Right forelimb (tissue), 1 donor: Measurements from ENCODE around the gene CNOT3.
"Not testable (repeated sequence)": the region's sequence is repeated elsewhere in the genome, so short reads cannot be mapped to it uniquely, and the experiment has no call there.

ENCODE experiments used
- DNase-seq: peaks from one replicate; pipeline ENCODE4 v3.0.0-alpha.2; 2018

The CNOT3 gene

DNA sequence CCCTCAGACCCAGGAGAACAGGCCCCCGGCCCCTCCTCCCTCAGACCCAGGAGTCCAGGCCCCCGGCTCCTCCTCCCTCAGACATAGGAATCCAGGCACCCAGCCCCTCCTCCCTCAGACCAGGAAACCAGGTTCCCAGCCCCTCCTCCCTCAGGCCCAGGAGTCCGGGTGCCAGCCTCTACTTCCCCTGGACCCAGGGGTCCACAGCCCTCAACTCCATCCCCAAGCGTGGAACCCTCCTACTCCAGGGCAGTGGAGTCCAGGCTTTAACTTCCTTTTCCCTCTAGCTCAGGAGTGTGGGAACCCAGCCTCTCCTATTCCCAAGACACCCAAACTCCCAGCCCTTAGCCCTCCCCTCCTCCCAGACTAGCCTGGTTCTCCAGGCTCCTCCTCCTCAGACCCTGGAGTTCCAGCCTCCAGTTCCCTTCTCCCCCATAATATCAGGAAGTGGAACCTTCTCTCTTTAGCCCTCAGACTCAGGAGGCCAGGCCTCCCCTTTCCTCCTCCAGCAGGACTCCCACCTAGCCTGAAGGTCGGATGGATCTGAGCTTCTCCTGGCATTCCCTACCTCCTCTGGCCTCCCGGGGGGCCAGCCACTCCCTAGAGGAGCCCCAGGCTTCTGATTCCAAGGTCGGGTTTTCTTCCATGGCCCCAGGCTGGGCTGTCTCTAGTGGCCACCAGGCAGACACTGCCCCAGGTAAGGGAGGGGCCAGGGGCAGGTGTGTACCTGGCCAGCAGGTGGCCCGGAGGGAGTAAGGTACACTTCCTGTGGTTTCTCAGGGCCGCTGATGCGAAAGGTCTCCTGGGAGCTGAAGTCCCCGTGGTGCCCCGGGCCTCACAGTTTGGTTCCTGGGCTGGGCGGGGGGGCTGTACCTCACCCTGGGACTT lies 35.2 kb downstream of the CNOT3 start, which contains the start of gene TMC4:
Gene TMC4 (minus strand): TSS at position 690 of the 888 bp plus-strand sequence. CDS start 43 bp downstream, at position 647.
- DNase-seq, result no peak

DNA sequence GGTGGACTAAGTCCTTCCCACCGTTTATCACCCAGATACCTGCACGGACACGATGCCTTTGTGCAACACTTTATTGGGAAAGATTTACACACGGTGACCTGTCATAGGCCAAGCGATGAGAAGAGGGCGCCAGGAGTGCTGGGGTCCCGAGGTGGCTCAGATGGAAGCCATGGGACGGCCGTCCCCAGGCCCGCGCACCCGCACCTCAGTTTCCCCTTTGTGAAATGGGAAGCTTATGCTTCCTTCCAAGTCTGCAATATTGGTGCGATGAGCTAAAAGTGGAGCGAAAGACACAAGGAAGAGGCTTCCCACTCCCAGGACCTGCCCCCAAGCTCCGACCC lies 35.8 kb downstream of the CNOT3 start:
- DNase-seq, result no peak

DNA sequence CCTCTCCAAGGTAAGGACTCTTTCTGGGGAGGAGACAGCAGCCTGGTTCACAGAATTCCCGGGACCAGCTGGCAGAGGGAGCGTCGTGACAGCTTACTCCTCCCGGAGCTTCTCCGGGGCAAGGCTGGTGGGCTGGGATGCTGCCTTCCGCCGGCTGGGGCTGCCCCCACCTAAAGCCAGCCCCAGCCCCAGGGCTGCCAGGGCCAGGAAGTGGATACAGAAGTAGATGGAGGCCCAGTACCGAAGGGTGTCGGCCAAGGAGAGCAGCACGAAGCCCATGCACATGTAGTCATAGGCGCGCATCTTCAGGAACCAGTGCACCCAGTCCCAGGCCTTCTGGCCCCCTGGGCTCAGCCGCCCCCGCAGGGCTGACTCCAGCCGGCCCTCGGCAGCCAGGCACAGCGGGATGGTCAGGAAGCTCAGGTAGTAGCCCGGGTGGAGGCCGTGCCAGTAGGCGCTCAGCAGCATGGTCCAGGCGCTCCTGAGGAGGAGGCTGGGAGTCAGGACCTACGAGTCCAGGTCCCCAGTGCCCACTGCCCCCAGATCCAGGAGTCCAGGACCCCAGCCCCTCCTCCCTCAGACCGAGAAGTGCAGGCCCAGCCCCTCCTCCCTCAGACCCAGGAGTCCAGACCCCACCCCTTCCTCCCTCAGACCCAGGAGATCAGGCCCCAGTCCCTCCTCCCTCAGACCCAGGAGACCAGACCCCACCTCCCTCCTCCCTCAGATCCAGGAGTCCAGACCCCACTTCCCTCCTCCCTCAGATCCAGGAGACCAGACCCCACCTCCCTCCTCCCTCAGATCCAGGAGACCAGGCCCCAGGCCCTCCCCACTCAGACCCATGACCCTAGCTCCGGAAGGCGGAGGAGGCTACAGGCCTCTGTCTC lies 36.6 kb downstream of the CNOT3 start:
- no peak for DNase-seq

DNA sequence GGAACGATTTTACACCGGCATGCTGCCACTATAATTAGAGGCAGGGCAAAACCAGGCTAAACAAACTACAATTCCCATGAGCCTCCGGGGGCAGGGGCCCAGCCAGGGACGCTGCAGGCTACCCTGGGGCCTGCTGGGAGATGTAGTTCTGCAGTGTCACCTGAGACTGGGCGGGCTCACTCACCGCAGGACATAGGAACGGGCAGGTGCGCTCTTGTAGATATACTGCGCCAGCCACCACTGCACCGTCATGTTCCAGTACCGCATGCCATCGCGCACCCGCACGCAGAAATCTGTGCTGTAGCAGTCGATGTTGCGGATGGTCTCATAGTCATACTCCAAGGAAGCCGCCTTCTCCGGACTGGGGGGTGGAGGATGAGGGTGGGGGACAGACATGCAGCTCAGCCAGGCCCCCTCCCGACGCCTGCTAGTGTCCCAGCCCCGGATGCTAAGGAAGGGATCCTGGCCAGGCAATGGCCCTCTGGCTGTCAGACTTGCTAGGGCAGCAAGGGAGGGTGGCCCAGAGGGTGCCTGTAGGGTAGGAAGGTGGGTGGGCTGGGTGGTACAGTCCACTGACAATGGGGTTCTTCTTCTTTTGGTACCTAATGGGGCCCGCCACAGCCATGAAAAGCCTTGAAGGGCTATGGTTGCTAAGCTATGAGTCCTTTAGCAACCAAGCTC lies 41.2 kb downstream of the CNOT3 start:
- DNase-seq, result no peak

DNA sequence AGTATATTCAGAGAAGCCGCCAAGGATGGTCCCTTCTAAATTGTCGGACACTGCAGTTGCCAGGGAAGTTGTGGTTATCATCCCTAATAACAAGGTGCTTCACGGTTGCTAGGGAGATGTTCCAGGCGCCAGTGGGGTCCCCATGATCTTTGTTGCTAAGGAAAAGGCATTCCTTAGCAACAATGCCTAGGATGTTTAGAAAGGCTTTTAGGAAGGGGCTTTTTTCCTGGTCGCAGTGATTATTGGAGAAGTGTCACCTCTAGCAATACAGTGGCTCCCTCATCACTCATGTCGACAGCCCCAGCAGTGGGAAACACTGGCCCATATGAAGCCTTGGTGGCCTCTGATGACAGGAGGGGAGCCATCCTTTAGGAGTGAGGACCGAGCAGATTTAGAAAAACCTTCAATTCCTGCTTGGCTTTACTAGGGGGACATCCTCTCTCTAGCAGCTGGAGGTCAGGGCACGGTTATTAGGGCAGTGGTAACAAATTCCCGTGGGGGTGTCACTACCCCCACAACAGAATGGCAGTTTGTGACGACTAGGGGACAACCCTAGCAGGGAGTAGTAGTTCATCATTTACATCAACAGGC lies 41.8 kb downstream of the CNOT3 start:
- no peak for DNase-seq

DNA sequence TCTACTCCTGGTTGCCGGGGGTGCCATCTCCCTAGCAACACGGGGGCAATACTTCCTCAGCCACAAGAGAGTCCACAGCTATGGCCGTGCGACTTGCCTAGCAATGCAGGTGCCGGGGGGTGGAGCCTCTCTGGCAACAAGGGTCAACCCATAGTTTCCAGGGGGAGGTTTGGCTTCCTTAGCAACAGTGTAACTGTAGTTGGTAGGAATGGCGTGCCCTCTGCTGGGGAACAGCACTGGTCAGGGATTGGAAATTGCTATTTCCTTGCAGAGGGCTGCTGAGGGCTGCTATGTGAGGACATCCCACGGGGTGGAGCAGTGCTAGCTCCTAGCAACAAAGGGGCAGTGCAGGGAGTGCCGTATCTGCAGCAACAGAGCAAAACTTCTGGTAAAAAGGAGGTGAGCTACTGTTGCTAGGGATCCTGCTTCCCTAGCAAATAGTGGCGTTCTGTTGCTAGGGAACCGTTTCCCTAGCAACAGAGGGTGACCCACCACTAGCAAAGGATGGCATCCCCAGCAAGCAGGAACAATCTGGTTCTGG lies 42.4 kb downstream of the CNOT3 start:
- no peak for DNase-seq

DNA sequence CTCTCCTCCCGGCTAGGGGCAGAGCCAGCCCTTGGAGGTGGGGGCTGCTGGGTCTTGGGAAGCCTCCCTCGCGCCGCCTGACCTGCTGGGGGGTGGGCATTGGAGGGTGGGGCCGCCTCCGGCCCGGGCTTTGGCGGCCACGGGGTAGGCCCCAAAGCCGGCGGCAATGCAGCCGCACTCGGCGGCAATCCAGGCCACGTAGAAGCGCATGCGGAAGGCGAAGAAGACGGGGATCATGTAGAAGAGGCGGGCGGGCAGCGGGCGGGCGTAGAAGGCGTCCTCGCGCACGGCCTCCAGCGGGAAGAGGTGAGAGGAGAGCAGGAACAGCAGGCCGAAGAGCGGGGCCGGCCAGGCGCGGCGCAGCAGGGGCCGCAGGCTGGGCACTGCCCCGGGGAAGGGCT lies 43.1 kb downstream of the CNOT3 start:
- DNase-seq, result no peak

DNA sequence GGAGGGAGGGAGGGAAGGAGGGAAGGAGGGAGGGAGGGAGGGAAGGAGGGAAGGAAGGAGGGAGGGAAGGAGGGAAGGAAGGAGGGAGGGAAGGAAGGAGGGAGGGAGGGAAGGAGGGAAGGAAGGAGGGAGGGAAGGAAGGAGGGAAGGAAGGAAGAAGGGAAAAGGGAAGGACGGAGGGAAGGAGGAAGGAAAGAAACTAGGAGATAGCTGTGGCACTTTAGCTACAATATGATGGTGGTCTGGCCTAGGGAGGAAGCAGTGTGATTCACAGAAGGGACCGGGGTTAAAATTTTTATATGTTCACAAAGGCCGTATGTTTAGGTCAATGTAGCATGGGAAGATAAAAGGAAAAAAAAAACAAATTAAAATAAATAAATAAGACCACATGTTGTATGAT lies 44.3 kb downstream of the CNOT3 start:
- DNase-seq, result not testable (repeated sequence)

DNA sequence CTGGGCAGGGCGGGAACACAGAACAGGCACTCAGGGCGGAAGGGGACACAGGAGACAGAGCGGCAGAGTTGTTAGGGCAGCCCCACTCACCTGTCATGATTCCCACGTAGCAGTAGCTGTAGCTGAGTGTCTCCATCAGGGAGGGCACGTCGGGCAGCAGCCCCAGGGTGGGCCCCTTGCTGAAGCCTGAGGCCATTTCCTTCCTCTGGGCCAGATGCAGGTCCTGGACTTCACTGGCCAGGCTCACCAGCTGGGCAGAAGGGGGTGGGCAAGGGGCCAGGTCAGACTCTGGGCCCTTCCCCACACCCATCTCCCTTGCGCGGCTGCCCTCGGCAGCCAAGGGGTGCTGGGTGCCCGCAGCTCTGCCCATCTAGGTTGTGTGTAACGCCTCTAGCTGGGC lies 45.9 kb downstream of the CNOT3 start:
- DNase-seq, result no peak

DNA sequence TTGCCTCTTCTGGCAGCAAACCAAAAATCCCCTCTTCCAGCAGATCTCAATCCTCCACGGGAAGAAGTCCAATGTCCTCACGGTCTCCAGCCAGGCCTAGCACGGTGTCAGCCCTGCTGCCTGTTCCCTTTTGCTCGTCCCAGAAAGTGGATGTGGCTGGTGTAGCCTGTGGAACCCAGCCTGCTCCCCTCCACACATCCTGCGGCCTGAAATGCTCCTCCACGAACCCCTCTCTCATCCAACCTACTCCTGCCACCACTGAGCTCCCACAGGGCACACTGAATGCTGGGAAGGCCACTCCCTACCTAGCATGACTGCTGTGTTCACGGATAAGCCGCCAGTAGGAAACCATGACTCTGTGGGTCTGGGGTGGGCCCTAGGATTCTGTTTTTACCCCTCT lies 48.8 kb downstream of the CNOT3 start:
- no peak for DNase-seq

DNA sequence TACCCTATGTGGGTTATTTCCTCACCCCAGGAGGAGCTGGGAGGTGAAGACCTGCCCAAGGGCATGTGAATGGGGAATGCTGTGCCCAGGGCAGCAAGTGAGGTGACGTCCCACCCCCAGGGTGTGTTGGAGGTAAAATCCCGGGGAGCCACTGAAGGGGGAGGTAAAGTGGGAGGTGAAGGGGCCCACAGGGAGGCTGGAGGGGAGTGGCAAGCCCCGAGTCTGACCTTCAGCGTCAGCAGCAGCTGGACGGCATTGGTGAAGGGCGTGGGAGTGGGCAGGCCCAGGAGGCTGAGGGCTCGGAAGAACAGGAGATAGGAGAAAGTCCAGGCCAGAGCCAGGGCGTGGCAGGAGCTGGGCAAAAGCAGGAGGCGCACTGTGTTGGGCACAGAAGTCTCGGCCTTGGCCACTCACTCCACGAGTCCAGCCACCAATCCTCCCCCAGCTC lies 49.4 kb downstream of the CNOT3 start:
- no peak for DNase-seq

DNA sequence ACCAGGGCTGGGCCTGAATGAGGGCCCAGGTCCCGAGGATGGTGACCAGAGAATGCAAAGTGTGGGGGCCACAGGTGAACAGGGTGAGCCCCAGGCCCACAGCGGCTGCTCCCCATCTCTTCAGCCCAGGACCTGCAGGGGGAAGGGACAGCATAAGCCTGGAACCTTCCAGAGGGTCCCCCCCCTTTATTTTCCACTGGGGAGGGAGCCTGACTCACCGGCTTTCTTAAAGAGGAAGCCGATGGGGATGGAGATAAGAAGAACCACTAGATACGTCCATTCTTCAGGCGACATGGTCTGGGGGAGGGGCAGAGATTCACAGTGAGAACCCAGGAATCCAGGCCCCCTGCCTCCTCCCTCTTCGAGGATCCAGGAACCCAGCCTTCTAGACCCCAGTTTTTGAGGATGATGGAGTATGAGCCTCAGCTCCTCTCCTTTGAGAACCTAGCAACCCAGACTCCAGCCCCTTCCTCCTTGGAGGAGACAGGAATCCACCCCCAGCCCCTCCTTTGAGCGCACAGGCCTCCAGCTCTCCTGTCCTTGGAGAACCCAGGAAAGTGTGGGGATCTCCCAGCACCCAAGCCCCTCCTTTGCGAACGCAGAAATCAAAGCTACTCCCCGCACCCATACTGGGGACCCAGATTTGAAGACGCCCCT lies 50.8 kb downstream of the CNOT3 start:
- no peak for DNase-seq

DNA sequence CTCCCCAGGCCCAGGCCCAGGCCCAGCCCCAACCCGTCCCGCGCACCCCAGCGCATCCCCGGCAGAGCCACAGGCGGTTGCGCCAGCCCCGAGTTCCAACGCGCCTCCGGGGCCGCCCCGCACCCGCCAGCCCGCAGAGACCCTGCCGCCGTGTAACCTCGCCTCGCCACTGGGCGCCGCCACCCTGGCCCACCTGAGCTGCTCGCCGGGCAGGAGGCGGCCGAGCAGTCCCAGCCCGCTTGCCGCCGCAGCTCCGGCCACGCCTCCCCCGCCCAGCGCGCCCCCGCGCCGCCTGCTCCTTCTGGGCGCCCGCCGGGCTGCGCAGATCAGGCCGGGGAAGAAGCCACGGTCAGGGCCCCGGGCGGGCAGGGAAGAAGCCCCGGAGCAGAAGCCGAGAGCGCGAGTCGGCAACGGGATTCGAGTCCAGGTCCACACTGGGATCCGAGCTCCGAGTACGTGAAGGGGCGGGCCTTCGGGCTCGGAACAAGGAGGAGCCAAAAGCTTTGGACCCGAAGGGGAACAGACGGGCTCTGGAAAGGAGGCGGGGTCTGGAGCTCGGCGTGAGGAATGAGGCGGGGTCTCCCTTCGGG lies 51.7 kb downstream of the CNOT3 start, which contains the start of gene MBOAT7:
Gene MBOAT7 (minus strand): TSS at position 436 of the 590 bp plus-strand sequence. CDS start 1,072 bp downstream, outside the sequence.
- no peak for DNase-seq

DNA sequence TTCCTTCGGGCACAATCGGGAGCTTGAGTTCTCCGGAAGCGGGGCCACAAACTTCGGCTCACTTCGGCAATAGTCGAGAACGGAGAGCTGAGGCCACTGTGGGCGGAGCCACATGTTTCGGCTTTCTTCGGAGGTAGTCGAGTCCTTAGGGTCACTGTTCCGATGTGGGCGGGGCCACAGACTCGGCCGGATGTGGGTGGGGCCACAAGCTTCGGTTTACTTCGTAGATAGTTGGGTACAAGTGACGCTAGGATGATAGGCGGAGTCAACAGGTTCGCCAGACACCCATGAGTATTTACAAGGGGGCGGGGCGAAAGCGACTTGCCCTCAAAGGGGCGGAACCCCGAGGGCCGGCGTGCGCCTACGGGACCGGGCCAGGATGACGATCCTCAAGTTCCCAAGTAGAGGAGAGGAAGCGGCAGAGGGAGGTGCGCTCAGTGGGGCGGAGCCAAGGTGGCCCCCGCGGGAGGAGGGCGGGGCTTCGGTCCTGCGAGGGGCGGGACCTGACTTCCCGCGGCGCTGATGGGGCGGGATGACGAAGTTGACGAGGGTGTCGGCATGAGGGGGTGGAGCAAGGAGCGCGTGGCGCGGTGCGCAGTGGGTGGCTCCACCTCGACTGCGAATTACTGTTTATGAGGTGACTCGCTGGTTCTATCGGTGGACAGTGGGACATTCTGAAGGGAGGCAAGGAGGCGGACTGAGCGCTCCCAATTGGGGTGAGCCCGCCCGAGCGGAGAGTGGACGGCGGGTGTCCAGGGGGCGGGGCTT lies 52.4 kb downstream of the CNOT3 start:
- peak; percentile 100 for DNase-seq

DNA sequence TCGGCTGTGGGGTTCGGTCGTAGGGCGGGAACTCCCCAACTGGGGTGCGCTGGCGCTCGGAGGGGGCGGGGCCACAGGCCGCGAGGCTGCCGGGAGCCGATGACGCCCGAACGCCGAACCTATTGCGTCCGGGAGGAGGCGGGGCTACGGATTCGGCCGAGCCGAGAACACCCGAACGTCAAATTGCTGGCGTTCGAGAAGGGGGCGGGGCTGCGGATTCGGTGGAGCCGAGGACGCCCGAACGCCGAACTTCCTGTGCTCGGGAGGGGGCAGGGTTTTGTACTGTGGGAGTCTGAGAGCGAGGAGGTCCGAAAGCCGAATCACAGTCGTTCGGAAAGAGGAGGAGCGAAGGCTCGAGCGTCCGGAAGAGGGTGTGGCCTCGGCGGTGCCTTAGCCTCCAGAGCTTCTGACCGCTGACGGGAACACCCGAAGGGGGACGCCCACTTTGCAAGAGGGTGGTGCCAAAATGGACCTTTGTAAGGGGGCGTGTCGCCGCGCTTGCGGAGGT lies 53.0 kb downstream of the CNOT3 start:
- peak; percentile 100 for DNase-seq

DNA sequence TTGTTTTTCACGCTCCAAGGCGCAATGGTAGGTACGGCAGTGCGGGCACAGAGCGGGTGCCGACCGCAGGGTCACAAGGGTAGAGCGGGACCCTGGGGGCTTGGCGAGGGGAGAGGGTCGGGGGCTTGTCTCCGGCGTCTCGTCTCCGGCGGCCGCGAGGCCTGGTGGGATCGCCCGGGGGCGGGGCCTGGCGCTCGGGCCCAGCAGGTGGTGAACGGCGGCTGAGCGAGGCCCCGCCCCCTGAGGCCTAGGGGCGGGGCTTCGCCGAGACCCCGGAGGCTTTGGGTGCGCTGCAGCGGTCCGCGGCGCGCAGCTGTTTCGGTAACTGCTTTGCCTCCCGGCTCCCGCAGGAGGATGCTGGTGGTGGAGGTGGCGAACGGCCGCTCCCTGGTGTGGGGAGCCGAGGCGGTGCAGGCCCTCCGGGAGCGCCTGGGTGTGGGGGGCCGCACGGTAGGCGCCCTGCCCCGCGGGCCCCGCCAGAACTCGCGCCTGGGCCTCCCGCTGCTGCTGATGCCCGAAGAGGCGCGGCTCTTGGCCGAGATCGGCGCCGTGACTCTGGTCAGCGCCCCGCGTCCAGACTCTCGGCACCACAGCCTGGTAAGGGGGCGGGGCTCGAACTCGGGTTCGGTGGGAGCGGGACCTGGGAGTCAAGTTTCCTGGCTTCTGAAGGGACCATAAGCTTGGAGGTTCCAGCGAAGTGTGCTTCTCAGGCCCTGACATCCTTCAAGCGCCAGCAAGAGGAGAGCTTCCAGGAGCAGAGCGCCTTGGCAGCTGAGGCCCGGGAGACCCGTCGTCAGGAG lies 53.6 kb downstream of the CNOT3 start, which contains the start of gene TSEN34:
Gene TSEN34 (plus strand): TSS at position 298 of the 800 bp plus-strand sequence. CDS start 57 bp downstream, at position 355.
- peak; percentile 71 for DNase-seq

DNA sequence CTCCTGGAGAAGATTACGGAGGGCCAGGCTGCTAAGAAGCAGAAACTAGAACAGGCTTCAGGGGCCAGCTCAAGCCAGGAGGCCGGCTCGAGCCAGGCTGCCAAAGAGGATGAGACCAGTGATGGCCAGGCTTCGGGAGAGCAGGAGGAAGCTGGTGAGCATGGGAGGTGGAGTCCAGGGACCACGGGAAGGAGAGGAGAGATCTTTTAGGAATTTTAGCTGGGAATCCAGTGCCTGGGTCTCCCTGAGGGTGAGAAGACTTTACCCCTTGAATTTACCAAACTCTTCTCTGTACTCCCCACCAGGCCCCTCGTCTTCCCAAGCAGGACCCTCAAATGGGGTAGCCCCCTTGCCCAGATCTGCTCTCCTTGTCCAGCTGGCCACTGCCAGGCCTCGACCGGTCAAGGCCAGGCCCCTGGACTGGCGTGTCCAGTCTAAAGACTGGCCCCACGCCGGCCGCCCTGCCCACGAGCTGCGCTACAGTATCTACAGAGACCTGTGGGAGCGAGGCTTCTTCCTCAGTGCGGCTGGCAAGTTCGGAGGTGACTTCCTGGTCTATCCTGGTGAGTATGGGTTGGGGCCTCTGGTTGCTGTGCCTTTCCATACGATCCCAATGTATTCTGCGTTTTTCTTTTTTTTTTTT lies 54.4 kb downstream of the CNOT3 start:
- DNase-seq, result no peak

DNA sequence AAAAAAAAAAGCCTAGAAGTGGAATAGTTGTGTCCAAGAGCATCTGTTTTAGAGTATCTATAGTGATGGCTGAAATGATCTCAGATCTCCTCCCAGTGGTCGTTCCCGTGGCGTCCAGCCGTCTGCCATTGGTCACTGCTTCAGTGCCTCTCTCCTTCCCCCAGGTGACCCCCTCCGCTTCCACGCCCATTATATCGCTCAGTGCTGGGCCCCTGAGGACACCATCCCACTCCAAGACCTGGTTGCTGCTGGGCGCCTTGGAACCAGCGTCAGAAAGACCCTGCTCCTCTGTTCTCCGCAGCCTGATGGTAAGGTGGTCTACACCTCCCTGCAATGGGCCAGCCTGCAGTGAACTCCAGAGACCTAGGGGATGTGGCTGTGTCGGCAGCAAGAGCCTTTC lies 55.4 kb downstream of the CNOT3 start:
- DNase-seq, result no peak

DNA sequence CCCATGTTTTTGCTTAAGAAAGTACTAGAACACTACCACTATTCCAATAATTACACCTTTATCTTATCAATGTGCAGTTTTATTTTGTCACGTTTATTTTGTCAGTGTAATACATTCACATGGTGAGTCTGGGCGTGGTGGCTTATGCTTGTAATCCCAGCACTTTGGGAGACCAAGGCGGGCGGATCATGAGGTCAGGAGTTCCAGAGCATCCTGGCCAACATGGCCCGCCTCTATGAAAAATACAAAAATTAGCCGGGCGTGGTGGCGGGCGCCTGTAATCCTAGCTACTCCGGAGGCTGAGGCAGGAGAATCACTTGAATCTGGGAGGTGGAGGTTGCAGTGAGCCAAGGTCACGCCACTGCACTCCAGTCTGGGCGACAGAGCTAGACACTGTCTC lies 56.9 kb downstream of the CNOT3 start:
- not testable (repeated sequence) for DNase-seq
